ENCODE data around the gene ZFYVE28.

- no peak for TF ChIP-seq POLR2A (IDR thresholded peaks at IDR 0.05; ENCODE audit: control extremely low read depth in 1 of 2, low read depth in 2 of 2, low read length in 2 of 2)
- TF ChIP-seq EP300 (IDR thresholded peaks at IDR 0.05; ENCODE audit: borderline replicate concordance in 1 of 2, low read depth in 2 of 2, low read length in 2 of 2) = no peak
- TF ChIP-seq CTCF (IDR thresholded peaks at IDR 0.05; ENCODE audit: control extremely low read depth in 1 of 3, insufficient read depth in 1 of 3, low read depth in 1 of 3, low read length in 3 of 3) = no peak
- TF ChIP-seq CHD7 (IDR thresholded peaks at IDR 0.05; ENCODE audit: insufficient replicate concordance, low read length) = no peak
- TF ChIP-seq SP1 (IDR thresholded peaks at IDR 0.05; ENCODE audit: low read depth, low read length) = no peak
- TF ChIP-seq CHD2 (IDR thresholded peaks at IDR 0.05; ENCODE audit: low read length) = no peak
- no peak for TF ChIP-seq EZH2 (IDR thresholded peaks at IDR 0.05; ENCODE audit: low read depth, low read length, severe bottlenecking)
- no peak for TF ChIP-seq TCF12 (IDR thresholded peaks at IDR 0.05; ENCODE audit: low read depth, low read length)
- TF ChIP-seq RFX5 (IDR thresholded peaks at IDR 0.05; ENCODE audit: borderline replicate concordance, low read depth, low read length) = no peak
Measured at GRCh38 chr4:2396781-2397368, 21.6 kb downstream of the ZFYVE28 start.

Measured in H1 (cell line).